NB4 (cell line): ENCODE data around the gene KLHL28.

Source experiments
- CTCF ChIP-seq: IDR thresholded peaks from one replicate; pipeline ENCODE4 v1.5.1; 2012; ENCODE audit warnings: low read depth, low read length
- MAX ChIP-seq: IDR thresholded peaks from 2 replicates; pipeline ENCODE4 v1.6.1; 2011; ENCODE audit warnings: low read depth, low read length
- POLR2A ChIP-seq: IDR thresholded peaks from 2 replicates; pipeline ENCODE4 v1.6.1; 2011; ENCODE audit warnings: mild to moderate bottlenecking; ENCODE audit not compliant: insufficient read length; ENCODE audit errors: extremely low read depth

- no peak for TF ChIP-seq CTCF
- no peak for TF ChIP-seq MAX
- no peak for TF ChIP-seq POLR2A
These were observed 49.5 kb downstream of the KLHL28 start for GRCh38 chr14:44912041-44912869.
